ENCODE results near the gene DBT.
"Not testable (repeated sequence)": the region's sequence is repeated elsewhere in the genome, so short reads cannot be mapped to it uniquely, and the experiment has no call there.

DBT gene

GRCh38 chr1:100252901-100253300, 3.3 kb upstream of the DBT start:
- H3K4me3 ChIP-seq (ENCODE audit: low read depth, low read length) = no peak overlapping the region

DNA sequence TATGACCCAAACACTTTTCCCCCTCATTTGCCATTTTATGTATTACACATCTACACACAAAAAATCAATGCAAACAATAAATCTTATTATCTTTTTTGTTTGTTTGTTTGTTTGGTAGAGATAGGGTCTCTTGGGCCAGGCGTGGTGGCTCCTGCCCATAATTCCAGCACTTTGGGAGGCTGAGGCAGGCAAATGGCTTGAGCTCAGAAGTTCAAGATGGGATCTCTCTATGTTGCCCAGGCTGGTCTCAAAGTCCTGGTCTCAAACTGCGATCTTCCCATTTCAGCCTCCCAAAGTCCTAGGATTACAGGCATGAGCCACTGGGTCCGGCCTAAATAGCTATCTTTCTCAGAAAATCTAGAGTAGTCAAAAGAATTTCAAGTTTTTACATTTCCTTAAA, 1.2 kb upstream of the DBT start:
- H3K4me3 ChIP-seq (ENCODE audit: low read depth, low read length) = no peak overlapping the region

- H3K4me3 ChIP-seq (ENCODE audit: low read depth, low read length) = peak overlapping the region; percentile 30
These were observed 630 bp upstream of the DBT start for GRCh38 chr1:100250264-100250663.

DNA sequence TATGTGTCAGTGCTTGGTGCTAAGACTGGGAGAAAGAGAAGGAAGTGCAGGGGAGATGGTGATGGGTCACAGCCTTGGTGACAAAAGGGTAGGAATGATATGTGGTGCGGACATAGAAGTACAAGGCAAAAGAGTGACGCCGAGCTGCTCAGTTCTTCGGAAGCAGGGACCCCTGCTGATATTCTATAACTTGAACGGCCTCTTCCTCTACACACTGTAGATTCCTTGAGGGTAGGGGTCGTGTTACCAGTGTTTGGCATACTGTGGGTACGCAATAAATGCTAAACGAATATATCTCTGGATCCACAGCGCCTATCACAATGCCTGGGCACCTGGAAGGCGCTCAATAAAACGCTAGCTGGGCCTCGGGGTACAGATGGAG, 488 bp downstream of the DBT start:
- peak overlapping the region; percentile 99 for H3K4me3 ChIP-seq (ENCODE audit: low read depth, low read length)

GRCh38 chr1:100246738-100247137, 2.9 kb downstream of the DBT start:
- no peak overlapping the region for H3K4me3 ChIP-seq (ENCODE audit: low read depth, low read length)

DNA sequence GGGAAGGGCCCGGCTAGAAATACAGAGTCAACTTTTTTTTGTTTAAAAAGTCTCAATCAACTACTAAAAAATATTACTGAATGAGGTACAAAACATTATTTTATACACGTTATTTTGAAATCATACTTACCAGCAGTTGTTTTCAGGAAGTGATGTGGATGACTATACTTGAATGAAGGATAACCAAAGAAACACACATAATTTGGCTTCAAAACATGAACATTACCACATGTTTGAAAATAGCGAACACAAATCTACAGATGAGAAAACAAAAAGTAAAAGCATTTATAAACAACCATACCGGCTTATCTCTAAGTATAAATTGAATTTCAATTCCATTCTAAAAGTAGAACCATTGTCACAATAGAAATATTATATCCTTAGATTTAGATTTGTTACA, 9.0 kb downstream of the DBT start:
- no peak overlapping the region for H3K4me3 ChIP-seq (ENCODE audit: low read depth, low read length)

DNA sequence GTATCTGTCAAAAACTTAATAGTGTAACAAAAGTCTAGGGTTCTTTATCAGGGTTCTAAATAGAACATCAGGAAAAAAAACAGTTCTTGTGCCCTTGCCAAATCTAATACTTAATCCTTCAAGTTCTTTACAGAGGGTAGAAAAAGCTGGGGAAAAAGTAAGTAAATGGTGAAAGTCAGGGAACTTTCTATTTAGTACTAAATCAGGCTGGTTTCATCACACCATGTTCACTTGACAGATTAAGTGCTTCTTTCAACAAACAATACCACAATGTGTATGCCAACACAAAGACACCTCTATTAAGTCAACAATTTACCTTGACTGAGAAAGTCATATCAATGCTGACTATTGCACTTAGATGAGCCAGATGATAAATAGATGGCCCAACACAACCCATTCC, 9.7 kb downstream of the DBT start:
- H3K4me3 ChIP-seq (ENCODE audit: low read depth, low read length) = no peak overlapping the region

- H3K4me3 ChIP-seq (ENCODE audit: low read depth, low read length) = no peak overlapping the region
These were observed 12.5 kb downstream of the DBT start for GRCh38 chr1:100237091-100237490.

GRCh38 chr1:100234432-100234831, 15.2 kb downstream of the DBT start:
- no peak overlapping the region for H3K4me3 ChIP-seq (ENCODE audit: low read depth, low read length)

- H3K4me3 ChIP-seq (ENCODE audit: low read depth, low read length) = not testable (repeated sequence)
These were observed 16.1 kb downstream of the DBT start for GRCh38 chr1:100233566-100233965.

GRCh38 chr1:100232156-100232555, 17.5 kb downstream of the DBT start:
- no peak overlapping the region for H3K4me3 ChIP-seq (ENCODE audit: low read depth, low read length)

DNA sequence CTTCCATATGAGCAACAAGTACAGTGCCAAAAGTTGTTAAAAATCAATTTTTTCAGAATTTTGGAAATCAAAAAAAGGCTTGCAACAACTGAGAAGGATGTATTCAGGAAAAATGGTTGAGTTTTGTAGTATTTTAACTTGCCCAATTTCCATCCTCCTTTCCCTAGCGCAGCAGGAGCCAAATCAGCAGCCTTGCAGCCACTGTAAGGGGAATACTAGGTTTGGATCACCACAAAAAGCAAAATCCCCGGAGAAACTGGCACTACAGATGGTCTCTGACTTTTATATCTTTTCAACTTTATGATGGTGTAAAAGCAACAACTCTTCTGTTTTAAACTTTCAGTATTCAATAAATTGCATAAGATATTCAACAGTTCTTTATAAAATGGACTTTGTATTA, 17.9 kb downstream of the DBT start:
- H3K4me3 ChIP-seq (ENCODE audit: low read depth, low read length) = no peak overlapping the region

GRCh38 chr1:100230765-100231164, 18.9 kb downstream of the DBT start:
- H3K4me3 ChIP-seq (ENCODE audit: low read depth, low read length) = no peak overlapping the region

- no peak overlapping the region for H3K4me3 ChIP-seq (ENCODE audit: low read depth, low read length)
These were observed 19.8 kb downstream of the DBT start for GRCh38 chr1:100229681-100230443.

GRCh38 chr1:100222428-100222827, 27.2 kb downstream of the DBT start:
- H3K4me3 ChIP-seq (ENCODE audit: low read depth, low read length) = no peak overlapping the region

DNA sequence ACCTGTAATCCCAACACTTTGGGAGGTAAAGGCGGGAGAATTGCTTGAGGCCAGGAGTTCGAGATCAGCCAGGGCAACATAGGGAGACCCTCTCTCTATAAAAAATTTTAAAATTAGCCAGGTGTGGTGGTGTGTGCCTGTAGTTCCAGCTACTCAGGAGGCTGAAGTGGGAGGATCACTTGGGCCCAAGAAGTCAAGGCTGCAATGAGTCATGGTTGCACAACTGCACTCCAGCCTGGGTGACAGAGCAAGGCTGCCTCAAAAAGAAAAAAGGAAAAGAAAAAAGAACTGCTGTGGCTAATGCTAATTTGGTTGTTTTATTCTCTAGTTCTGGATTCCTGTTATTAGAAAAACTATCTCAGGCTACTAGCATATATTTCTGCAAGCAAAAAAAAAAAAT, 29.8 kb downstream of the DBT start:
- no peak overlapping the region for H3K4me3 ChIP-seq (ENCODE audit: low read depth, low read length)

DNA sequence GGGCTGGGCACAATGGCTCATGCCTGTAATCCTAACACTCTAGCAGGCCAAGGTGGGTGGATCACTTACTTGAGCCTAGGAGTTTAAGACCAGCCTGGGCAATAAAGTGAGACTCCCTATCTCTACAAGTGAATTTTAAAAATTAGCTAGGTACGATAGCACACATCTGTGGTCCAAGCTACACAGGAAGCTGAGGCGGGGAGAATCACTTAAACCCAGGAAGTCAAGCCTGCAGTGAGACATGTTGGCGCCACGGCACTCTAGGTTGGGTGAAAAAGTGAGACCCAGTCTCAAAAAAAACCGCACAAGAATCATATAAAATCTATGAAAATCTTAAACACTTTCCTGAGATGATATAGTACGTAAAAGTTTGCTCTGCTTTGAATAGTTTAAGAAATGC, 30.2 kb downstream of the DBT start:
- no peak overlapping the region for H3K4me3 ChIP-seq (ENCODE audit: low read depth, low read length)

DNA sequence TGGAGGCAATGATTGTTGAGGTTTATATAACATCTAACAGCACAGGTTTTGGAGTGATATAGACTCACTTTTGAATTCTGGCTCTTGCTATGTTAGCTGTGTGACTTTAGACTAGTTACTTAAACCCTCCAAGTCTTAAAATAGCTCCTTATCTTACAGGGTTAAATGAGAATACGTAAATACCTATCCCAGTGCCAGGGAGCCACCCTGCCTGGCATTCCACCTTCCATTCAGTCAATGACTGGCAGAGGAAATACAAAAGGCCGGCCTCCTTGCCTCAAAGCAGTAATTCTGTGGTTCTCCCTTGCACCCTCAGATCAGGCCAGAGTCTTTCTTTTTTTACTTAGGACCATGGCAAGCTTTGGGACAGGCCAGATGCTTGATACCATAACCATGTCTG, 31.8 kb downstream of the DBT start:
- no peak overlapping the region for H3K4me3 ChIP-seq (ENCODE audit: low read depth, low read length)

GRCh38 chr1:100215101-100215500, 34.5 kb downstream of the DBT start:
- H3K4me3 ChIP-seq (ENCODE audit: low read depth, low read length) = no peak overlapping the region

DNA sequence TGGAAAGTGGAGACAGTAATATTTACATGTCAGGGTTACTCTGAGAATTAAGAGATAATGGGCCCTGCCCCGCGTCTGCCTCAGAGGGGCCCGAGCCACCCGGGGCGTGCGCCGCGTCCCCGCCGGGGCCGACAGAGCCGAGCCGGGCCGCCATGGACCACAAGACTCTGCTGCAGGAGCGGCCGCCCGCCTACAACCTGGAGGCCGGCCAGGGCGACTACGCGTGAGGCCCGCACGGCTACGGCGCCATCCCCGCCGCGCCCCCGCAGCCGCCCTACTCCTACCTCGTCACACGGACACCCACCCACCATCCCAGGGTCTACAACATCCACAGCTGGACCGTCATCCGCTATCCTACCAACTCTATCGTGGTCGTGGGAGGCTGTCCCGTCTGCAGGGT, 36.5 kb downstream of the DBT start:
- no peak overlapping the region for H3K4me3 ChIP-seq (ENCODE audit: low read depth, low read length)

GRCh38 chr1:100206301-100206700, 43.3 kb downstream of the DBT start:
- no peak overlapping the region for H3K4me3 ChIP-seq (ENCODE audit: low read depth, low read length)

DNA sequence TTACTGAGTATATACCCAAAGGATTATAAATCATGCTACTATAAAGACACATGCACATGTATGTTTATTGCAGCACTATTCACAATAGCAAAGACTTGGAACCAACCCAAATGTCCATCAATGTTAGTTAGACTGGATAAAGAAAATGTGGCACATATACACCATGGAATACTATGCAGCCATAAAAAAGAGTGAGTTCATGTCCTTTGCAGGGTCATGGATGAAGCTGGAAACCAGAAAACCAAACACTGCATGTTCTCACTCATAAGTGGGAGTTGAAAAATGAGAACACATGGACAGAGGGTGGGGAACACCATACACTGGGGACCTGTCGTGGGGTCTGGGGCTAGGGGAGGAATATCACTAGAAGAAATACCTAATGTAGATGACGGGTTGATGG, 44.0 kb downstream of the DBT start:
- not testable (repeated sequence) for H3K4me3 ChIP-seq (ENCODE audit: low read depth, low read length)

- H3K4me3 ChIP-seq (ENCODE audit: low read depth, low read length) = not testable (repeated sequence)
These were observed 44.5 kb downstream of the DBT start for GRCh38 chr1:100205103-100205502.

Measured in iPS-11a (cell line).